ENCODE data around the gene ZFP64. TPM values are rescaled to one million over a fixed set of nuclear protein-coding genes. Genes with fewer than 3 reads are reported as not detected.

The ZFP64 gene
- 17.5 and 25.3 TPM in 2 replicates for total RNA-seq

GRCh38 chr20:52191132-52191915 is at the start of gene ZFP64:
Gene ZFP64, minus strand, starts transcription at chr20:52191779. Its CDS starts 143 bp downstream, at chr20:52191636.

